GM21825 (cell line): ENCODE measurements around the gene DST.
"Not testable (repeated sequence)": the region's sequence is repeated elsewhere in the genome, so short reads cannot be mapped to it uniquely, and the experiment has no call there.

Source experiments
- ATAC-seq: cut with Tn5 transposase; IDR thresholded peaks from one replicate; pipeline ENCODE4 v1.9.1; 2021; ENCODE audit warnings: mild to moderate bottlenecking, moderate library complexity; ENCODE audit not compliant: unreplicated experiment

The DST gene

GRCh38 chr6:56518995-56519767 lies 123.5 kb downstream of the DST start:
- no peak for ATAC-seq

- ATAC-seq: no peak
Observed at GRCh38 chr6:56517155-56517745, 125.4 kb downstream of the DST start.

GRCh38 chr6:56516003-56516402 lies 126.7 kb downstream of the DST start:
- no peak for ATAC-seq

- no peak for ATAC-seq
Observed at GRCh38 chr6:56515081-56515905, 127.4 kb downstream of the DST start.

- ATAC-seq: no peak
Observed at GRCh38 chr6:56514395-56514794, 128.3 kb downstream of the DST start.

GRCh38 chr6:56513631-56514030 lies 129.1 kb downstream of the DST start:
- no peak for ATAC-seq

- ATAC-seq: no peak
Observed at GRCh38 chr6:56511591-56511990, 131.1 kb downstream of the DST start.

GRCh38 chr6:56510984-56511531 lies 131.6 kb downstream of the DST start:
- ATAC-seq: no peak

- ATAC-seq: no peak
Observed at GRCh38 chr6:56509031-56509430, 133.7 kb downstream of the DST start.

GRCh38 chr6:56507517-56507916 lies 135.2 kb downstream of the DST start:
- ATAC-seq: no peak

GRCh38 chr6:56505512-56506260 lies 137.0 kb downstream of the DST start:
- no peak for ATAC-seq

- ATAC-seq: no peak
Observed at GRCh38 chr6:56501993-56502392, 140.7 kb downstream of the DST start.

- ATAC-seq: no peak
Observed at GRCh38 chr6:56499095-56499494, 143.6 kb downstream of the DST start.

- no peak for ATAC-seq
Observed at GRCh38 chr6:56497691-56498090, 145.0 kb downstream of the DST start.

GRCh38 chr6:56497240-56497639 lies 145.4 kb downstream of the DST start:
- no peak for ATAC-seq

GRCh38 chr6:56496650-56497049 lies 146.0 kb downstream of the DST start:
- ATAC-seq: not testable (repeated sequence)

- ATAC-seq: no peak
Observed at GRCh38 chr6:56495654-56496053, 147.0 kb downstream of the DST start.

- ATAC-seq: no peak
Observed at GRCh38 chr6:56491606-56492328, 150.9 kb downstream of the DST start.

- no peak for ATAC-seq
Observed at GRCh38 chr6:56490993-56491392, 151.7 kb downstream of the DST start.

GRCh38 chr6:56489559-56489958 lies 153.1 kb downstream of the DST start:
- no peak for ATAC-seq
